Measurements from ENCODE around the gene CXCR6.

GRCh38 chr3:45906681-45907407 lies 36.4 kb upstream of the CXCR6 start:
- no peak for TF ChIP-seq EZH2 (IDR thresholded peaks at IDR 0.05; ENCODE audit: insufficient read depth, poor library complexity, severe bottlenecking)
- TF ChIP-seq EZH2phosphoT487 (IDR thresholded peaks at IDR 0.05; ENCODE audit: insufficient read depth, low read depth) = no peak

All from GM23248 (cell line).